ENCODE measurements around the gene NACC2.

The NACC2 gene

DNA sequence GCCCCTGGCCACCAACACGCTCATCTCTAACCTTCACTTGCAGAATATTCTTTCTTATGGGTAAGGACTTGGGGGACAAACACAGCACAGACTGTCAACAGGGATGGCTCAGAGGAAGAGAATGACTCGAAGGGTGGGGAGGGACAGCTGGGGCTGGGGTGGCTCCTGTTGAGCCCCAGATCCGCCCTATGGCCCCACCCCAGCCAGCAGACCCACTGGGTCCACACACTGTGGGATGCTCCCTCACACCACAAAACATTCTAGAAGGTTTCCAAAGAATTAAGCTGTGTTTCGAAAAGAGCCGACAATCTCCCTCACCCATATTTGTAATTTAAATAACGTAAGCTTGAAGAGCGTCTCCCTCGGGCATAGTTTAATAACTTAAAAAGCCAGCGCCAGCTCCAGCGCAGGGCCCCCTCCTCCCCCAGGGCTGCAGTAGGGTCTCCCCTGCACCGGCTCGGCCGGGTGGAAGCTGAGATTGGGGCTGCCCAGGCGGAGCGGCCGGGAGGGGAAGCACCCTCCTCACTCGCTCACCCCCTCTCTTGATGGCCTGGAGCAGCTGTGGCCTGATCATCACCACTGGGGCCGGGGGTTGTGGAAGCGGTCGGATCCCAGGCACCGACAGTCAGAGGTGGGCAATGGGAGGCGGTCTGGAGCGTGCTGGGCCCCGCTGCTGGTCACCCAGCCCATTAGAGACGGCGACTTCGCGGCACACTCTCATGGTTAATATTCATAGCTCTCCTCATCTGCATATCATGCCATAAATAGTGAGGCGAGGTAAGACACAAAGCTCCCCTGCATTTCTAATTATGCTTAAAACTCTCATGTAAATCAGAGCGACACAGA, 37.6 kb downstream of the NACC2 start:
- DNase-seq (ENCODE audit: low read depth in 2 of 2) = no peak

DNA sequence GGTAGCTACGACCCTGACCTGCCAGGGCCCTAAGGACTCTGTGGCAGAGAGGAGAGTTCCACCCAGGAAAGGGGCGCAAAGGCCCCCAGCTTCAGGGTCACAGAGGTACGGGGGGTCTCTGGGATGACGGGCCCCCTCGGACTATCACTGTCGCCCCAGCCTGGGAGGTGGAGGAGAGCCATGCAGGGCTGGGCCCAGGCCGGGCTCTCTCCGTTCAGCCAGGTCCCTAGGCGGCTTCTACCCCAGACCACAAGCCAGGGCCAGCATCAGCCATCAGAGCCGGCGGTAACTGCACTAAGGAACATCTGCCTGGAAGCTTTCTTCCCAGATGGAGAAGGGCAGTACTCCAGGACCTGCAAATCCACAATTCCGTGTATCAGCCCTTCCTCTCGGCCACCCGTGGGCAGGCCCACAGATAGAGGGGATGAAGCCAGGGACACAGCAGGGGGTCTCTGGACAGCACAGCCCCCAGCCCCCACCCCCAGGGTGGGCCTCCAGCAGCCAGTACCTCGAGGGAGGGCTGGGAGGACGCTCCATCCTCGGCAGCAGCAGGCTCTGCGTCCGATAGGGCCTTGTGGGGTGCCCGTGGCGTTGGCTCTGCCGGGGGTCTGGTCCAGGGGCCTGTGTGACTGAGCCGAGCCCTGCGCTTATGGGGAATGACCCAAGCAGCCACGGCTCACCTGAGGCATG, 38.4 kb downstream of the NACC2 start:
- no peak for DNase-seq (ENCODE audit: low read depth in 2 of 2)

DNA sequence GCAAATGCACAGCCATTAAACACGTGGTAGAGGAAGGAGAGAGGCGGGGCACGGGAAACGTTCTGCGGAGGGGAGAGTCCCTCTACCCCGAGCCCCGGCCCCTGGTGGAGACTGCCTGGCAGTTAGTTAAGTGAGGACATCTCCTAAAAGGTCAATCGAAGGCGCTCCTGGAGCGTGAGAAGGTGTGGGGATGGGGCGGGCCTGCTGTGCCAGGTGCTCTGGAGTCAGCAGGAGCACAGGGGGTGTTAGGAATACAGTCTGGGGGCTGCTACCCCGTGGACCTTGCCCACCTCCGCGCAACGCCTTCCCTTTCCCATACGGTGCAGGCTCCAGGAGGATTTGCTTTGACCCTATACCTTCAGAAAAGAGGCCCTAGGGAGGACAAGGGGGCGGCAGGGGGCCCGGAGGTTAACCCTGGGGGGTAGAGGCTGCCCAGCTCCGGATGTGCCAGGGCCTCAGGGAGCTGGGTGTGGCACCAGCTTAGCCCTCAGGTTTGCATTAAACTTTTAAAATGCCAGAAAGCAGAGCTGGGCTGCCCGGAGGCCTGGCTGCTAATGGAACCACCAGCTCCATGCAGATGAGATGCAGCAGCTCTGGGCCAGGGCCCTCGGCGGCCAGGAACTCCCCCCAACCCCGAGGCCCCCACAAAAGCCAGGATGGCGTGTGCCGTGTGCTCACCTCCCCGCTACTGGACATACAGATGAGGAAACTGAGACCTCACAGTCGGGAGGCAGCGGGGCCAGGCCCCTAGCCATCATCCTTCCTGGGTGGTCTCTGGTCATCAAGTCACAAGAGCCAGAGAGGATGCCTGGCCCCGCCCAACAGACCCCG, 39.2 kb downstream of the NACC2 start:
- DNase-seq (ENCODE audit: low read depth in 2 of 2) = no peak

DNA sequence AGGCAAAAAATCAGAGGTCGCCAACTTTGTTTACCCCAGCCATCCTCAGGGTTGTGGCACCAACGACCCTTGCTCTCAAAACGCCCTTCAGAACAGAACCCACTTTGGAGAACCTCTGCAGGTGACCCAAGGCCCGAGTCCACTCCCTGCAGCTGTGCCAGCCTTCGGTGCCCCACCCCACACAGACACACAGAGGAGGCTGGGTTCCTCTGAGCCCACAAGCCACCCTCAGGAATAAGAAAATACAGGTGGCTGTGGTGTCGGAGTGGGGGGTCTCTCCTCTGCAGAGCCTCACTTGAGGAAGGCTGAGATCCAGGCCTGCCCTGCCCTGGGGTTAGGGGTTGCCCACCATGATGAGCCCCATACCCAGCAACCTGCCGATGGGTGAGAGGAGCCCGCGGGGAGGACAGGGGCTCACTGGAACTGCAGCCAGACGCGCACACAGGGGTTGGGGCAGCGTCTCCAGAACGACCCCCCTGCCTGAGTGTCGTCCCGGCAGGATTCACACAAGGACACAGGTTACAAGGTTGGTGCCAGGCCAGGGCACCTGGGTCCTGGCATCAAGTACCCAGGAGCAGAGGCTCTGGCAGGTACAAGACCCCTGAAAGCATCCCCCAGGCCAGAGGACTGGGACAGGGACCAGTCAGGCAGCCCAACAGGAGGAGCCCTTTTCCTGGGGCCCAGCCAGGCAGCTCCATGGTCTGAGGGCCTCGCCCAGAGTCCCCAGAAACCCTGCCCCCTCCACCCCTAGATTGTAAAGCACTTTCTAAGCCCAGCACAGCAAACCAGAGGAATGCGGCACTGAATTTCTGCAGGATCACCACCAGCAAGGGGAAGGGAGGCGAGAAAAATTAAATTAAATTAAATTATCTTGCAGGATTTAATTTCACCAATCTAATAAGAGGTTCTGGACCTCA, 40.0 kb downstream of the NACC2 start:
- DNase-seq (ENCODE audit: low read depth in 2 of 2) = no peak

DNA sequence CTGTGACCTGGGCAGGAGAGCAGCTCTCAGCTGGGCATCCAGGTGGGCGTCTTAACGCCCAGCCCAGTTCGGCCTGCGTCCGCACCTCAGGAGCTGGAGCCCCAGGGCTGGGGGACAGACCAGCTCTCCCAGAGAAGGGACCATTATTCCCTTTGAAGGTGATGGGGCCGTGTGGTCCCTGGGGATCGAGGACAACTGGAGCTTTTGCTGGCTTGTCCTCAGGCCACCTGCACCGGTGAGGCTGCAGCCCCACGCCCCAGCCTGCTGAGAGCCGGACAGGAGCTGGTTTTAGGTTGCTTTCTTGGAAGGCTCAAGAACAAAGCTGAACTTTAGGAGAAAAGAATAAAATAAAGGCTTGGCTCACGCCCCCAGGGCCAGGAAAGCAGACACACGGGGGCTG, 40.9 kb downstream of the NACC2 start:
- no peak for DNase-seq (ENCODE audit: low read depth in 2 of 2)

DNA sequence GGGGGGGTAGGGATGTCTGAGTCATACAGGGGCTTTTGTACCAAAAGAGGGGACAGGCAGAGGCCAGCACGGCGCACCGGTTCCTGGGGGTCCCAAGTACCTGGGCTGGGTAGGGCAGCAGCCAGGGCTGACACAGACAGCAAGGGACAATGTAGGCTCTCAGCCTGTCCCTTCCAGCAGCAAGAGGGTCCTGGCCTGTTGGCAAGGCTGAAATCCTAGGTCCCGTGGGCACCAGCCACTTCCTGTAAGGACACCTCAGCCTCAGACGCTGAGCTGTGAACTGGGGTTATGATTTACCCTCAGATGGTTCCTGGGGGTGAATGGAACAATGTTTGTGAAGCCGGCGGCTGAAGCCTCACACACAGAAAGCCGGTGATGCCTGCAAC, 41.3 kb downstream of the NACC2 start:
- no peak for DNase-seq (ENCODE audit: low read depth in 2 of 2)

DNA sequence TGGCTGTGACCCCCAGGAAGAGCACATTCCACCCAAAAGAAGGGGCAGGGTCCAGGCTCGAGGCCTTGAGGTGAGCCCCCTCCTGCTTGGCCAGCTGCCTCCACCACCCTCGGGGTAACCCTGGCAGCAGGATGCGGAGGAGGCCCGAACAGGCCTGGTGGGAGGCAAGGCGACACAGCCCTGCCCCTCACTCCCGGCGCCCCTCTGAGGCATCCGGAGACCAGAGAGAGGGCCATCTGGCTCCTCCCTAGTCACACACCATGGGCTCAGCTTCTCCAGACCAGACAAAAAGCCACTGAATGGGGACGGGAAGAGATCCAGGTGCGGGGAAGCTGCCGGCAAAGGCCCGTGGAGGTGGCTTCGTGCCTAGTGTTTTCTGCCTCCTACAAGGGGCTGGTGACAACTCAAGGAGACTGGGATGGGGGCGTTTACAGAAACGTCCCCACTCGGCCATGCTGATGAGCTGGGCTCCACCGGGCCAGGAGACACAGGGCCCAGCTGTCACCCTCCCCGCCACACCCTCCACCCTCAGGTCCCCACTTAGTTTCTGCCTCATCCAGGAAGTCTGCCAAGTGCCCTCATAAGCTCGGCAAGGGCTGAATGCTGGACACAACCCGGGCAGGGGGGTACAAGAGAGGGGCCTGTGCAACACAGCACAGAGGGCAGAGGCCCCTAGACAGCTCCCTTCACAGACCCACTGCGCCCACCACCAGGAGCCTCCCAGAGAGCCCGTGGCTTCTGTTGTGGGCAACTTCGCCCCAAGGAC, 41.9 kb downstream of the NACC2 start:
- DNase-seq (ENCODE audit: low read depth in 2 of 2) = no peak

DNA sequence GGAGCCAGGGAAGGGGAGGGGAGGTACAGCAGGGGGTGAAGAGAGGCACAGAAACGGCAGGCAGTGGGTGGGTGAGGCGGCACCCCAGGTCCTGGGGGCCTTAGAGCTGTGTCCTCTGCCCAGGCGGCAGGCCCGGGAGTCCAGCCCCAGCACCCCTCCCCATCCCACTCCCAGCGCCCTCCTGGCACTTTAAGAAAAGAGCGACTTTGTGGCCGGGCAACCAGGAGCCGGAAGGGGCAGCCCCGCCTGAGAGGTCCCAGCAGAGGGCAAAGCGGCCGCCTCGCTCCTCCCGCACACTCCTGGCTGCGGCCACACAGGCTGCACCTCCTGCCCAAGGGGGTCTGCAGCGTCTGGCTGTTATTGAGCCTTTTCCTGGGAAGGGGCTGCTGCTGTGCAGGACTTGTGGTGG, 42.6 kb downstream of the NACC2 start:
- no peak for DNase-seq (ENCODE audit: low read depth in 2 of 2)

DNA sequence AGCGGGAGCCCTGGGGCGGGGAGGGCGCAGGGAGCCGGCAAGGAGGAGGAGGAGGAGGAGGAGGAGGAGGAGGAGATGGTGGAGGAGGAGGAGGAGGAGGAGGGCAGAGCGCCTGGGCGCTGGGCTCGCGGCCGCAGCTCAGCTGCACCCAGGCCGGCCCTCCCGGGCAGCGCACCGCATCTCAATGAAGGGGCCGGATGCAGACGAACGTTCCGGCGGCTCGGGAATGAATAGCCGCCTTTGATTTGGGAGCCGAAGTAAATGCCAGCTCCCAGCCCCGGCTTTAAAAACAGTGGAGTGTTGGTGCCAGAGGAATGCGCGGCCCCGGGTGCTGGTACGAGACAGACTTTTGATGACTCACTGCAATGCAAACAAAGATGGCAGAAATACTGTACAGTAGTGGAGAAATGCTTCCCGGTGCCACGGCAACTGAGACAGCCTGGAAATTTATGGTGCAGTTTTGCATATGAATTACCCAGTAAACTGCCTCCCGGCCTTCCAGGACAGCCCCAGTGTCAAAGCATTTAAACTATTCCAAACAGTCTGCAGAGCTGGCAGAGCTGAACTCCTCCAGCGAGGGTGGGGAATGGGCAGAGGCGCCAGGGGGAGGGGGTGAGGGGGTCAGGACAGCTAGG, 43.1 kb downstream of the NACC2 start:
- no peak for DNase-seq (ENCODE audit: low read depth in 2 of 2)

DNA sequence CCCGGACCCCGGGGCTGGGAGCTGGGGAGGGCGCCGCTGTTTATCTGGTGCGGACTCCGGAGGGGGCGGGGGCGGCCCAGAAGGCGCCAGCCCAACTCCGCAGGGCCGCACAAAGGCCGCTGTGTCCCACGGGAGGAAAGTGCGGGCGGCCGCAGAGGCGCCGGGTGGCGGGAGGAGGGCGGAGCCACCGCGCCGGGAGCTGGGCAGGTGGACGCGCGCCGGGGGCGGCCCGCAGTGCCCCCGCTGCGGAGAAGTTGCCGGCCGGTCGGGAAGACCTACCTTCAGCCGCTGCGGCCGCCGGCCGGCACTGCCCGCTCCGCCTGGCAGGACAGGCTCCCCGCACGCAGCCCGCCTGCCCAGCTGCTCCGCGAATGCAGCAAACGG, 43.6 kb downstream of the NACC2 start:
- DNase-seq (ENCODE audit: low read depth in 2 of 2) = no peak

DNA sequence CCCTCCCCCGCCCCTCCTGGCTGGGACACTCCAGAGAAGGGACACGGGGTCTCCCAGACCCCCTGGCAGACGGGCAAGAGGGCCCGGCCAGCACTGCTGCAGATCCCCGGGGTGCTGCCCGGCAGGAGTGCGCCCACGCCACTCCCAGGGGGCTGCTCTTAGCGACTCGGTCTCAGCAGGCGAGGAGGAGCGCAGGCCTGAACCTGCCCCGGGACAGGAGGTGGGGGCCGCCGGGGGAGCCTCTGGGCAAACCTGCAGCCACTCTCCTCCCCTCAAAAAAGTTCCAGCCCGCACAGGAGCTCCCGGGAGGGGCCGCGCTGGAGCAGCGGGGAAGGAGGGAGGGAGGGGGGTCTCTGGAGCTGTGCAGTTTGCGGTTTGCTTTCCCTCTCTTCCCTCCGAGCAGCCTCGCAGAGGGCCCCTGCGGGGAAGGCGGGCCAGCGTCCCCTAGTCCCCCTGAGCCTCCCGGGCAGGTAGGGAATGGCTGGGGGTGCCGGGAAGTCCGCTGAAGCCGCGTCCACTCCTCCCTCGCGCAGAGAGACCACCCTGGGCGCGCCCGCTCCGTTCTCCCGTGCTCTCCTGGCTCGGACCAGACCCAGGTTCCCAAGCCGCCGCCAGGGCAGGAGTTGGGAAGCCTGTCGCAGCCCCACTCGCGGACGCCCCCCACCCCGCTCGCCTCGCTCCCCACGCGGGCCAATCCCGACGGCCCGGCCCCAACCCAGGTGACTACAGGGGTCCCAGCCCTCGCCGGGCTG, 44.2 kb downstream of the NACC2 start:
- no peak for DNase-seq (ENCODE audit: low read depth in 2 of 2)

DNA sequence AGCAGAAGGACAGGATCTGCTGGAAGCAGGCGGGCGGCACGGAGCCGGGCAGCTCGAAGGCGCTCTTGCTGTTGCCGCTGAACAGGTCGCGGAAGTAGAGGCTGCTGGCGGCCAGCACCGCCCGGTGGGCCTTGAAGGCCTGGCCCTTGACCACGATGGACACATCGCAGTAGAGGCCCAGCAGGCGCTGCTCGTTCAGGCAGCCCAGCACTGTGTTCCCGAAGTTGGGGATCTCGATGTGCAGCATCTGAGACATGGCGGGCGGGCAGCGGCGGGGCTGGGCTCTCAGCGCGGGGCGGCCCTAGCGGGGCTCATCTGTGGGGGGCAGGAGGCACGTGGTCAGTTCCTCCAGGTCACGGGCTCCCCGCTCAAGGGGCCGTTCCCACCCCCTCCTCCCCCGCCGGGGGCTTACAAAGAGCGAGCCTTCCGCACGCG, 44.8 kb downstream of the NACC2 start:
- DNase-seq (ENCODE audit: low read depth in 2 of 2) = no peak

DNA sequence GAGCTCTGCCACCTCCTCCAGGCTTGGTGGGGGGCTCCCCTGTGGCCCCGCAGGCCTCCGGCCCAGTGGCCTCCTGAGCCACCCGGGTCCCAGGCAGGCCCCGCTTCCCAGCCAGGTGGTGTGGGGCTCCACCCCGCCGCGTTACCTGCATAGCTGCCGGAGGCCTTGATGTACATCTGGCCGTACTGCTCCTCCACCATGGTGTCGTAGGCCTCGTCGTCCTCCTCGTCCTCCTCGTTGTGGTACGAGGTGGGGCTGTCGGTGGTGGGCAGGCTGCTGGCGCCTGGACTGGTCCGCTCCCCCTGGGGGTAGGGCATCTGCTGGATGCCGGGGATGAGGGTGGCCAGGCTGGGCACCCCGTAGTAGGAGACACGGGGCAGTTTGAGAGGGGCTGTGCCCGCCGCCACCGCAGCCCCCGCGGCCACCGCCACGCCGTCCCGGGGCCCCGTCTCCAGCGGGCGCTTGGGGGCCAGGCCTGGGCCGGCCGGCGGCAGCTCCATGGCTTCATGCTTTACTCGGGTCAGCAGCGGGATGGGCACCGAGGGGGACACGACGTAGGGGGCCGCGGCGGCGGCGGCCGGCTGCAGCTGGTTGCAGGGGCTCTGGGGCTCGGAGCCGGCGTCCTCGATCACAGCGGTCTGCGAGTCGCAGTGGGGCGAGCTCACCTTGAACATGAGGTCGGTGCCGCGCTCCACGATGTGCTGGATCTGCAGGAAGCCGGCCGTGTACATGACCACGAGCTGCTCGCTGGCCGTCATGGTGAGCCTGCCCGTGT, 45.4 kb downstream of the NACC2 start:
- no peak for DNase-seq (ENCODE audit: low read depth in 2 of 2)

DNA sequence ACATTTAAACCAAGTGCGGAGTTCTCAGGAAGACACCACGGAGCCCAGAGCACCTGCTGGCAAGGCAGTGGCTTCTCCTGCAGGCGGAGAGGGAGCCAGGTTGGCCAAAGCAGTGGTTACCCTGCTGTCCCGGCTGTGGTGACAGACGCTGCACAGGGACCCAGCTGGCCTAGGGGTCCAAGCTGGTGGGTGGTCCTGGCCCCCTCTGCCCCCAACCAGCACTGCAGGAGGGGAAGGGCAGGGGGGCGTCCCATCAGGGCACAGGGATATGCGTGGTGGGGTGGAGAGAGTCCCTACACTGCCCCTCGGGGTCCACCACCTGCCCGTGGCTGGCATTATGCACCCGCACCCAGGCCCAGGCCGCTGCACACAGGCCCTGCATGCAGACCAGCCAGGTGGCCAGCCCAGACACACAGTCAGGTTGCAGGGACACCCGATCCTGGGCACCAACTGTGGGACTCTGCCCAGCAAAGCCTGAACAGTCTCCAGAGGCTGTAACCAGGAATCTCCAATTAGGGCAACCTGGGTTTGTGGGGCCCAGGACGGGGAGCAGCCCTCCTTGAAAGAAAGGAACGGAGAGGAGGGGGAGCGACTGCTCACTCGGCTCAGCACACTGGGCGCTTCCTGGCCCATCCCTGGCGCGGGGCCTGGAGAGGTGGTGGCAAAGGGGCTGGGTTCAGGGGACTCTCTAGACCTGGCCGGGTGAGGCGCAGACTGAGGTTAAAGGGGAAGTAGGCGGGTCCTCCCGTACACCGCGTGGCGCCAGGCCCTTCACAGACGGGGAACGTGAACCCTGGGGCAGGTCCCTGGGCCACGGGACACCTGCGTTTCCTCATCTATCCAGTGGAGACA, 46.3 kb downstream of the NACC2 start:
- no peak for DNase-seq (ENCODE audit: low read depth in 2 of 2)

DNA sequence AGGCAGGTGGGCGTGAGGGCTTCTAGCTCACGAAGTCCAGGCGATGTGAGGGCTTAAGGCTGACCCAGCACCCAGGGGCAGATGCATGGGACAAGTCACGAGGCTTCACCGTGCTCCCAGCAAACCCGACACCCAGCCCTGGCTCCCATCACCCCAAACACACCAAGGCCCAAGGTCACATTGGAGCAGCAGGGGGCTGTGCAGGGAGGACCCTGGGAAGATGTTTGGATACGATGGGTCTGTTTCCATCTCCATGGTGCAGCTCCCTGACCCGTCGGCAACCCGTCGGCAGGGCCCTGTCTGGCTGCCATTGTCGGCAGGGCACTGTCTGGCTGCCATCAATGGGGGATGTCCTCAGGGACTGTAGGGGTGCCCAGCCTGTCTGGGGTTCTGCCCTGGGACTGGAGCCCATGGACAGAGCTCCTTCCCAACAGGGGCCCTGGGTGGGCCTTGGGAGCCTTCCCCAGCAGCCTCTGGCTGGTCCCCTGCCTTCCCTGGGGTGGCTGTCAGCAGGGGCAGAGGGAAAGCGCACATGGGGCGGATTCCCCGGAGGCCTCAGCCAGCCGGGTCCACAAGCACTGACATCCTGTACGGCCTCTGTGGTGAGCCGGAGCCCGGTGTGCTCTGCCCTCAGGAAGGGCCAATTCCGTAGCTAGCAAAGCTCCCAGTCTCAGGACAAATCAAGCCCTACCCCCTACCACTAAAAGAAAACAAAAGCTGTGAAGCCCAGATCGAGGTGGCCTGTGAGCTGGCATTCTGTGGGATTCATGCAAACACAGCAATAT, 47.1 kb downstream of the NACC2 start:
- DNase-seq (ENCODE audit: low read depth in 2 of 2) = no peak

DNA sequence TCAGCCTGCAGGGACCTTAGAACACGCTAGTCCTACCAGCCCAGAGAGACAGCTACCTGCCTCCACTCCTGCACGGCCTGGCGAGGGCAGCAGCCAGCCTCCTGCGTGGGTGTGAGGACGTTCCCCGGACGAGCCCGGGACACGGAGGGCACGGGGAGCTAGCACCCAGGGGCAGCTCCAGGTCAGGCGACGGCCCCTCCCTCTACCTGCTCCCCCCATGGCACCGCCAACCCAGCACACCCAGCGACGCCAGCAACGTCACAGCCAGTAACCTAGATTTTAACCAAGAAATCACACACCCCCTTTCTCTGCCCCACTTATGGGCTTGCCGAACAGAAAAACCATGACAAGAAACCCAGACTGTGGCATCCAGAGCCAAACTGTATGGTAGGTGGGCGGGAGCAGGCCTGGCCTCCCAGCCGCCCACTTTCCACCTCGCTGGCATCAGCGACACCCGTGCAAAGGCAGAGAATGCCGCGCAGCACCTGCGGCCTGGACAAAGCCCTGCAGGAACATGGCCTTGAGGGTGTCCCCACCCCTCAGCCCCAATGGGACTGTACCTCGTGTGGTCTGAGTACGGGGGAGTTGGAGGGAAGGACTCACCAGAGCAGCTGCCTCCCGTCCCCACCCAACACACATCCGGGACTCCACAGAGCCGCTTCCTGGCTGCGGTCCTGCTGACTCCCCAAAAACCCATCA, 47.9 kb downstream of the NACC2 start:
- no peak for DNase-seq (ENCODE audit: low read depth in 2 of 2)
